GM12801 (cell line): ENCODE data around the gene HOXB9.

Experiments used
- TF ChIP-seq, protein P1 (sequence below): IDR thresholded peaks from one replicate; pipeline ENCODE4 v1.5.1; 2011; ENCODE audit warnings: control low read depth; ENCODE audit not compliant: insufficient read length; ENCODE audit errors: extremely low read depth

The HOXB9 gene

GRCh38 chr17:48625495-48626244 is 488 bp downstream of the HOXB9 start:
- TF ChIP-seq, protein P1, sequence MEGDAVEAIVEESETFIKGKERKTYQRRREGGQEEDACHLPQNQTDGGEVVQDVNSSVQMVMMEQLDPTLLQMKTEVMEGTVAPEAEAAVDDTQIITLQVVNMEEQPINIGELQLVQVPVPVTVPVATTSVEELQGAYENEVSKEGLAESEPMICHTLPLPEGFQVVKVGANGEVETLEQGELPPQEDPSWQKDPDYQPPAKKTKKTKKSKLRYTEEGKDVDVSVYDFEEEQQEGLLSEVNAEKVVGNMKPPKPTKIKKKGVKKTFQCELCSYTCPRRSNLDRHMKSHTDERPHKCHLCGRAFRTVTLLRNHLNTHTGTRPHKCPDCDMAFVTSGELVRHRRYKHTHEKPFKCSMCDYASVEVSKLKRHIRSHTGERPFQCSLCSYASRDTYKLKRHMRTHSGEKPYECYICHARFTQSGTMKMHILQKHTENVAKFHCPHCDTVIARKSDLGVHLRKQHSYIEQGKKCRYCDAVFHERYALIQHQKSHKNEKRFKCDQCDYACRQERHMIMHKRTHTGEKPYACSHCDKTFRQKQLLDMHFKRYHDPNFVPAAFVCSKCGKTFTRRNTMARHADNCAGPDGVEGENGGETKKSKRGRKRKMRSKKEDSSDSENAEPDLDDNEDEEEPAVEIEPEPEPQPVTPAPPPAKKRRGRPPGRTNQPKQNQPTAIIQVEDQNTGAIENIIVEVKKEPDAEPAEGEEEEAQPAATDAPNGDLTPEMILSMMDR, result no peak

DNA sequence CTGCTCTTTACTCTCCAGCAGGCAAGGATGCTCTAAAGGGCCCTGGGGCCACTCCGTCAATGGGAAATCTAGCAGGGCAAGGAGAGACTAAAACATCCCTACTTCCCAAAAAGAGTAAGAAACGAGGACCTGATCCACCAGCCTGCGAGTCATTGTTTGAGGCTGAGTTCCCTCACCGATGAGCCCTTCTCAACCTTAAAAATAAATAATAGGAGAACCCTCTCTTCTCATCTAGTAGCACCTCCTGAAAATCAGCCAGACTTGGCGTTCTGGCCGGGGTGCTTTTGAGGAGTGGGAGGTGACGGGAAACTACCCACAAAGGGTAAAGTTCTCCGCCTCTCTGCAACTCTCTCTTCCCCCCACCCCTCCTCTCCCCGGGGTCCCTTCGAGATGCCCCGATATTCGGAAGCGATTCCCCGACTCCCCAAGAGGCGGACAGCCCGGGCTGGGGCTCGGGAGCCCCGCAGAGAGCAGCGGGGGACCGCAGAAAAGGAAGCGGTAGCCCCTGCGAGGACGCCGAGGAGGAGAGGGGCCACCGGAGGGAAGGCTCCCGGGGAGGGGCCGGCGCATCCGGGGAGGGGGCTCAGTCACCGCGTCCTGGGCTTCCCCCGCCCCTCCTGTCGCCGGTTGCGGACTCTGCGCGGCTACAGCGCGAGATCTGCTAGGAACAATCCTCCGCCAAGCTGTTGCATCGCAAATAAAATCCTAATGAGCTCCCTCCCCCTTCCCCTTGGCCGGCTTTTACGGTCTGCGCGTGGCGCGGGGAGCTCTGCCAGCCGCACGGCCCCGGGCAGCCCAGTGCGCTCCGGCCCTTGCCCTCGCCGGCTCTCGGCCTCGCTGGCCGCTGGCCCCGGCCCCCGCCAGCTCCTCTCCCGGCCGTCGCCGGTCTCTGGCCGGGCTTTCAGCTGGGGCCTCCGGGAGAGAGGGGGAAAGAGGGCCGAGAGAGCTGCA is 1.3 kb downstream of the HOXB9 start:
- TF ChIP-seq, protein P1, result no peak

DNA sequence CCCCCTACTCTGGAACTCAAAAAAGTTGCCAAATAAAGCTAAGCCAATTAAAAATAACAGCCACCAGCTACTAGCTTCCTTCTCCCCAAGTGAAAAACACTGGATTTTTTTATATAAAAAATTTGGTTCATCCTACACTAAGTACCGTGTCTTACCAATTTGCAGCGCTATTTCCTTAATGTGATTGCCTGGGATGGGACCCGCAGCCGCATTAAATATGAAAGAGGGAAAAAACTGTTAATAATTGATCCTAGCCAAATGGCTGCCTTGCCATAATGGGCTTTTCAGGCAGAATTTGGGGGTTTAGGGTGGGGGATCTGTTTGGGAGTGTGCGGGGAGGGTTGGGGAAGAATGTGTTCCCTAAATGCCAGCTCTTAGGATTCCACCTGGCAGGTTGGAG is 2.0 kb downstream of the HOXB9 start:
- TF ChIP-seq, protein P1, result no peak

GRCh38 chr17:48623583-48623982 is 2.6 kb downstream of the HOXB9 start:
- TF ChIP-seq, protein P1, result no peak

GRCh38 chr17:48622857-48623256 is 3.3 kb downstream of the HOXB9 start:
- TF ChIP-seq, protein P1, result no peak

- TF ChIP-seq, protein P1, result no peak
These were observed 4.5 kb downstream of the HOXB9 start for GRCh38 chr17:48621410-48622392.
